ENCODE measurements around the gene MLF1. TPM values are rescaled to one million over a fixed set of nuclear protein-coding genes. Genes with fewer than 3 reads are reported as not detected.

Gene MLF1, protein sequence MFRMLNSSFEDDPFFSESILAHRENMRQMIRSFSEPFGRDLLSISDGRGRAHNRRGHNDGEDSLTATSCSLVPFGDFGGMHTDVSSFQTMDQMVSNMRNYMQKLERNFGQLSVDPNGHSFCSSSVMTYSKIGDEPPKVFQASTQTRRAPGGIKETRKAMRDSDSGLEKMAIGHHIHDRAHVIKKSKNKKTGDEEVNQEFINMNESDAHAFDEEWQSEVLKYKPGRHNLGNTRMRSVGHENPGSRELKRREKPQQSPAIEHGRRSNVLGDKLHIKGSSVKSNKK
- total RNA-seq, result 8.2 and 24.6 TPM in 2 replicates

DNA sequence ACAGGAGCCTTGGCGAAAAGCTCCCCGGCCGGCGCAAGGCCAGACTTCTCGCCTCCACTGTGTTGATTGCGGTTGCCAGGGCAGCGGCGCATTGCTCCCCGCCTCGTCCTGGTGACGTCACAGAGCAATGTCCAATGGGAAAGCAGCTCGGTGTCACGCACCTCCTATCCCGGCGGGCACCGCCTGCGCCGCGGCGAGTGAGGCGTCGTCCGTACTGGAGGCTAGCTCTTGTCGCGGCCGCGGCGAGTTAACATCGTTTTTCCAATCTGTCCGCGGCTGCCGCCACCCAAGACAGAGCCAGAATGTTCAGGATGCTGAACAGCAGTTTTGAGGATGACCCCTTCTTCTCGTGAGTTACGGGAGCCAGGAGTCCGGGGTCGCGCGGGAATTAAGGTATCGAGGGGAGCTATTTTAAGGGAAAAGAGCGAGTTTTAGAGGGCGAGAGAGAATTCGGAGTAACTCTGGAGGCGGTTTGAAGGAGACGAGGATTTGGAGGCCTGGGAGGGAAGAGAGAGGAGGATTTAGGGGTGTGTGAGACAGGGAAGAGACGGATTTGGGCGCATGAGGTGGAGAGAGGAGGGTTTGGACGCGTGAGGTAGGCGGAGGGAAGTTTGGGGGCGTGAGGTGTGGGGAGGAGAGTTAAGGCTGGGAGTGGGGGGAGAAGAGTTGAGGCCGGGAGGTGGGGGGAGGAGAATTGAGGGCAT lies at the start of gene MLF1:
TSS of gene MLF1 (plus strand) at position 196 of the 704 bp plus-strand sequence. CDS start at position 303, 107 bp downstream.

DNA sequence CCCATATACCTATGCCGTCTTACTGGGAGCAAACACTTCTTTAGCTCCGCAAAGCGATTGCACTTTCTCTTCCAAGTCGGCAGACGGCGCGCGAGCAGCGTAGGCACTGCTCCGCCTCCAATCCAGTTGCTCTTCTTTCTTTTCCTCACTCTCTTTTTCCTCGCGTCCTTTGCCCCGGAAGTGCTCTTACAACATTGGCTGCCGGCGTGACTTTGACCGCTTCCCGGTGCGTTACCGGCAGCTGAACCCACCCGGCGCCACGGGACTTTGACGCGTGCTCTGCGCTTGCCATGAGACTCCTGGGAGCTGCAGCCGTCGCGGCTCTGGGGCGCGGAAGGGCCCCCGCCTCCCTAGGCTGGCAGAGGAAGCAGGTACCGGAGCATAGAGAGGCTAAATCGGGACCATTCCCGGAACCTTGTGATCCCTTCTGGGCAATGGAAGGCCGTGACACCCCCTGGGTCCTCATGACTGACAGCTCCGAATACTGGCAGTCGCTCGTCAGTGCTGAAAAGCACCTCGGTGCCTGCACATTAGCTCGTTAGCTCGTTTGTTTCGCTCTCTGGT lies 73.4 kb downstream of the MLF1 start, which contains the start of gene GFM1:
TSS of gene GFM1 (plus strand) at position 183 of the 564 bp plus-strand sequence. CDS start at position 291, 108 bp downstream.

Other genes with a start within 250 kb of the MLF1 start
- 22.7 and 26.2 TPM in 2 replicates for gene GFM1, start 73.3 kb downstream of the MLF1 start, total RNA-seq
- gene LXN, start 101.5 kb downstream of the MLF1 start, total RNA-seq, result 269 and 374 TPM in 2 replicates
- gene RARRES1, start 161.3 kb downstream of the MLF1 start, total RNA-seq, result 53.5 and 174 TPM in 2 replicates
- gene MFSD1, start 230.9 kb downstream of the MLF1 start, total RNA-seq, result 130 and 197 TPM in 2 replicates

All from bronchial smooth muscle cell (primary cell).